ENCODE results near the gene DCP1A.

The DCP1A gene

GRCh38 chr3:53244271-53244670 lies 103.1 kb downstream of the DCP1A start:
- no peak for DNase-seq (ENCODE audit: low spot score)

- no peak for DNase-seq (ENCODE audit: low spot score)
Measured at GRCh38 chr3:53243785-53244184, 103.6 kb downstream of the DCP1A start.

GRCh38 chr3:53243165-53243564 lies 104.2 kb downstream of the DCP1A start:
- peak; percentile 90 for DNase-seq (ENCODE audit: low spot score)

GRCh38 chr3:53242642-53243041 lies 104.7 kb downstream of the DCP1A start:
- no peak for DNase-seq (ENCODE audit: low spot score)

- DNase-seq (ENCODE audit: low spot score) = no peak
Measured at GRCh38 chr3:53242155-53242554, 105.2 kb downstream of the DCP1A start.

- no peak for DNase-seq (ENCODE audit: low spot score)
Measured at GRCh38 chr3:53240989-53241972, 106.1 kb downstream of the DCP1A start.

GRCh38 chr3:53239800-53240199 lies 107.5 kb downstream of the DCP1A start:
- no peak for DNase-seq (ENCODE audit: low spot score)

- no peak for DNase-seq (ENCODE audit: low spot score)
Measured at GRCh38 chr3:53238886-53239285, 108.5 kb downstream of the DCP1A start.

- no peak for DNase-seq (ENCODE audit: low spot score)
Measured at GRCh38 chr3:53238051-53238850, 109.1 kb downstream of the DCP1A start.

GRCh38 chr3:53236112-53236841 lies 111.1 kb downstream of the DCP1A start:
- peak; percentile 44 for DNase-seq (ENCODE audit: low spot score)

GRCh38 chr3:53235545-53235944 lies 111.8 kb downstream of the DCP1A start:
- DNase-seq (ENCODE audit: low spot score) = peak; percentile 12

GRCh38 chr3:53234841-53235232 lies 112.5 kb downstream of the DCP1A start:
- DNase-seq (ENCODE audit: low spot score) = peak; percentile 15

GRCh38 chr3:53234130-53234840 lies 113.1 kb downstream of the DCP1A start:
- DNase-seq (ENCODE audit: low spot score) = peak; percentile 23

Measured in D341Med (cell line).